G401.6 (cell line): ENCODE measurements around the gene BDP1.
"Not testable (repeated sequence)": the region's sequence is repeated elsewhere in the genome, so short reads cannot be mapped to it uniquely, and the experiment has no call there.

Experiments
- FAIRE-seq: peaks from 2 replicates; lab custom pipeline; 2012; peaks lifted over from hg19 to GRCh38; lab: Jason Lieb, UNC

BDP1 gene

GRCh38 chr5:71460693-71461092 is 5.2 kb downstream of the BDP1 start:
- no peak for FAIRE-seq

DNA sequence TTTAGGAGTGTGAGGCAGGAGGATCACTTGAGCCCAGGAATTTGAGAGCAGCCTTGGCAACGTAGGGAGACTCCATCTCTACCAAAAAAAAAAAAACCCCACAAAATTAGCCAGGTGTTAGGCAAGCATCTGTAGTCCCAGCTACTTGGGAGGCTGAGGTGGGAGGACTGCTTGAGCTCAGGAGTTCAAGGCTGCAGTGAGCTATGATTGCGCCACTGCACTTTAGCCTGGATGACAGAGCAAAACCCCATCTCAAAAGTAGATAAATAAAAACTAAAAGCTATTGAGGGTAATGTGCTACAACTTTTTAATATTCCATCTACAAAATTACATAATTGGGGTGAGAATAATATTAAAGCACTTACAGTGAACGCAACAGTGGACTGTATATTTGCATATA is 5.9 kb downstream of the BDP1 start:
- no peak for FAIRE-seq

DNA sequence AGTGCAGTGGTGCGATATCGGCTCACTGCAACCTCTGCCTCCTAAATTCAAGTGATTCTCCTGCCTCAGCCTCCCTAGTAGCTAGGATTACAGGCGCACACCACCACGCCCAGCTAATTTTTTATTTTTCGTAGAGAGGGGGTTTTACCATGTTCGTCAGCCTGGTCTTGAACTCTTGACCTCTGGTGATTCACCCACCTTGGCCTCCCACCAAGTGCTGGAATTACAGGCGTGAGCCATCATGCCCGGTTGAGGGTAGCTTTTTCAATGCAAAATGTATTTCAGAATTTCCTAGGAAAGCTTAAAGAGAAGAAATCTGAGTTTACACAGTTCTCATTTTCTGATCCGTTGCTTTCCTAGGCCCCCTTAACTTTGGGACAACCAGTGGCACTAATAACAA is 15.7 kb downstream of the BDP1 start:
- no peak for FAIRE-seq

DNA sequence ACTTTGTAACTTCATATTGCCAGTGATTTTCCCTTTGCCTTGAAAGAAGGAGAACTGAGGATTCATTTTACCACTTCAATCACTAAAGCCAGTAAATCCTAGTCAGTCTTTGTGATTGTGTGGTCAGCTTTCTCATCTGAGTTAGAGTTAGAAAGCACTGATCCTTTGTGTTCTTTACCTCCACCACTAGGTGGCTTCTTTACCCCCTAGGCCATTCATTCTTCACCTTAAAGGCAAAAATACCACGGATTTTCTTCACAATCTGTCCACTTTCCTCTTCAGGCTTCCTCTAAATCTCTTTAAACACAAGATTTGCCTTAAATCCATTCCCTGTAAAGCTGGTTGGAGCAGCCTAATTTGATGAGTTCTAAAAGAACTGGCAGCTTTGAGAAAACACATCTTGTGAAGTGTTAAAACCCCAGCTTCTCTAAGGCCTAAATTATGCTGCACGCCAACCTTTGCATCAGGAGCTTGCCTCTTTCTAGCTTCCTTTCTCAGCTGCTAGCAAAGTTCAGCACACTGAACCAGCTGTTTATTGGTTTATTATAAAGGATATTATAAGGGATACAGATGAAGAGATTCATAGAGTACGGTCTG is 20.4 kb downstream of the BDP1 start:
- FAIRE-seq: peak; percentile 95

- FAIRE-seq: no peak
These were observed 26.0 kb downstream of the BDP1 start for GRCh38 chr5:71481441-71481840.

- no peak for FAIRE-seq
These were observed 26.7 kb downstream of the BDP1 start for GRCh38 chr5:71482132-71482531.

- FAIRE-seq: peak; percentile 25
These were observed 27.9 kb downstream of the BDP1 start for GRCh38 chr5:71483355-71483754.

GRCh38 chr5:71492817-71493615 is 37.6 kb downstream of the BDP1 start:
- FAIRE-seq: no peak

DNA sequence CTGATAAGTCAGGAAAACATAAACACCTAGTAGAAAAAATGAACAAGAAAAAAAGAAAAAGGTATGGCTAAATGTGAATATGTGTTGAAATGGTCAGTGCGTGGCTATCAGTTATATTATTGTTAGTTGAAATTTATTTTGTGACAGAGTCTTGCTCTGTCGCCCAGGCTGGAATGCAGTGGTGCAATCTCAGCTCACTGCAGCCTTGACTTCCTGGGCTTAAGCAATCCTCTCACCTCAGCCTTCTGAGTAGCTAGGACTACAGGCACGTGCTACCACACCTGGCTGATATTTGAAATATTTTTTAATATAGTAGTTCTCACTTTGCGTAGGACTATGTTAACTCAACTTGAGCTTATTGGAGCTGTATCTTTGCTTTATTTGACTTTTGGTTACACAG is 38.8 kb downstream of the BDP1 start:
- FAIRE-seq: not testable (repeated sequence)

DNA sequence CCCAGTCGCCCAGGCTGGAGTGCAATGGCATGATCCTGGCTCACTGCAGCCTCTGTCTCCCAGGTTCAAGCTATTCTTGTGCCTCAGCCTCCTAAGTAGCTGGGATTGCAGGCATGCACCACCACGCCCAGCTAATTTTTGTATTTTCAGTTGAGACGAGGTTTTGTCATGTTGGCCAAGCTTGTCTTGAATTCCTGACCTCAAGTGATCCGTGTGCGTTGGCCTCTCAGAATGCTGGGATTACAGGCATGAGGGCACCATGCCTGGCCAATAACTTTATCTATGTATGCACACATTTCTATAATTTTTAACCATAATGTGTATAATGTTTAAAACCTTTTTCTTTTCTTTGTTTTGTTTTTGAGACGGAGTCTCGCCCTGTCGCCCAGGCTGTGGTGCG is 43.3 kb downstream of the BDP1 start:
- FAIRE-seq: not testable (repeated sequence)

GRCh38 chr5:71503536-71503935 is 48.1 kb downstream of the BDP1 start:
- FAIRE-seq: no peak

GRCh38 chr5:71522151-71522550 is 66.7 kb downstream of the BDP1 start:
- no peak for FAIRE-seq

- FAIRE-seq: not testable (repeated sequence)
These were observed 70.2 kb downstream of the BDP1 start for GRCh38 chr5:71525611-71526010.

GRCh38 chr5:71528206-71528605 is 72.8 kb downstream of the BDP1 start:
- FAIRE-seq: no peak

- no peak for FAIRE-seq
These were observed 74.2 kb downstream of the BDP1 start for GRCh38 chr5:71529682-71530081.

DNA sequence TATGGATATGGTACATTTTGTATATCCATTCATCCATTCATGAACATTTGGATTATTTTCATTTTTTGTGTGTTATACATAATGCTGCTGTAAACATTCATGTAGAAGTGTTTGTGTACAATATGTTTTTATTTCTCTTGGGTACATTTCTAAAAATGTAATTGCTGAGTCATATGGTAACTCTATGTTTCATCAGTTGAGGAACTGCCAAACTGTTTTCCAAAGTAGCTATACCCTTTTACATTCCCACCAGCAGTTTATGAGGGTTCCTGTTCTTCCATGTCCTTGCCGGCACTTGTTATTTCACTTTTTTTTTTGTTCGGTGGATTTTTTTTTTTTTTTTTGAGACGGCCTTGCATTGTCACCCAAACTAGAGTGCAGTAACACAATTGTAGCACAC is 77.7 kb downstream of the BDP1 start:
- FAIRE-seq: no peak

DNA sequence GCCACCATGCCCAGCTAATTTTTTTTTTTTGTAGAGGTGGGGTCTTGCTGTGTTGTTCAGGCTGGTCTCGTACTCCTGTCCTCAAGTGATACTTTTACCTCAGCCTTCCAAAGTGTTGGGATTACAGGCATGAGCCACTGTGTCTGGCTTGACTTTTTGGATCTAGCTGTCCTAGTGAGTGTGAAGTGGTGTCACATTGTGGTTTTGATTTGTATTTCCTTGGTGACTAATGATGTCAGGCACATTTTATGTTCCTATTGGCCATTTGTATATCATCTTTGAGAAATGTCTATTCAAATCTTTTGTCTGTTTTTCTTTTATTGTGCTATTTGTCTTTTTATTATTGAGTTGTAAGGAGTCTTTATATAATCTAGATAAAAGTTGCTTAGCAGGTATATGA is 78.2 kb downstream of the BDP1 start:
- peak; percentile 78 for FAIRE-seq

GRCh38 chr5:71537687-71538086 is 82.2 kb downstream of the BDP1 start:
- FAIRE-seq: no peak

DNA sequence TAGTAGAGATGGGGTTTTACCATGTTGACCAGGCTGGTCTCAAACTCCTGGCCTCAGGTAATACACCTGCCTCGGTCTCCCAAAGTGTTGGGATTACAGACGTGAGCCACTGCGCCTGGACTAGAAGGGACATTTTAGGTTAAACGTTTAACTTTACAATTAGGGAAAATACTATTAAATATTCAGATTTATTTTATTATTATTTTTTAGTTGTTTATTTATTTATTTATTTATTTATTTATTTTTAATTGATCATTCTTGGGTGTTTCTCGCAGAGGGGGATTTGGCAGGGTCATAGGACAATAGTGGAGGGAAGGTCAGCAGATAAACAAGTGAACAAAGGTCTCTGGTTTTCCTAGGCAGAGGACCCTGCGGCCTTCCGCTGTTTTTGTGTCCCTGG is 95.4 kb downstream of the BDP1 start:
- FAIRE-seq: not testable (repeated sequence)

GRCh38 chr5:71551582-71551981 is 96.1 kb downstream of the BDP1 start:
- not testable (repeated sequence) for FAIRE-seq

- FAIRE-seq: not testable (repeated sequence)
These were observed 96.7 kb downstream of the BDP1 start for GRCh38 chr5:71552026-71552749.

- FAIRE-seq: no peak
These were observed 107.7 kb downstream of the BDP1 start for GRCh38 chr5:71563161-71563560.

DNA sequence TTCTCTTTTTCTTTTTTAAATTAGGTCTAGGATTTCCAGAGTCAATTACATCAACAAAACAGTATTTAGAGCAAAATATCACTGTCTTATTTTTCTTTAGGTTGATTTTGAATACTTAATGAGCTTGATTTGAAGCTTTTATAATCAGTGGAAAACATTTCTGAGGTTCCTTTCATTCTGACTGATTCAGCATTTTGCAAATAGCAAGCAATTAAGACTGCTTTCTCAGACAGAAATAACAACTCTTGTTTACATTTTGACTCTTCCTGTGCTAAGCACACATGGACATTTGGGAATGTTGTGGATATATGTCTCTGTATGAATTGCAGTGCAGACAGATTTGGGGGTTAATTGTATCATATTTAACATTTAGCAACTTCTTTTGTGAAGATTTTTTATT is 109.4 kb downstream of the BDP1 start:
- peak; percentile 36 for FAIRE-seq
